WTC11 (cell line): Measurements from ENCODE around the gene AHSG.

Experiments used
- ATF2 ChIP-seq: sonication (generic); formaldehyde crosslinking; IDR thresholded peaks from 2 replicates; pipeline ENCODE4 v1.8.1; 2022; ENCODE audit warnings: low read depth, missing genetic modification reagents, borderline replicate concordance
- ATF6 ChIP-seq: sonication (generic); formaldehyde crosslinking; IDR thresholded peaks from 2 replicates; pipeline ENCODE4 v1.8.1; 2023; ENCODE audit warnings: mild to moderate bottlenecking, missing genetic modification reagents
- GRHL2 ChIP-seq: fragments of 250-450 bp; sonication (Bioruptor Pico); IDR thresholded peaks from 2 replicates; pipeline ENCODE4 v1.8.0; 2022; ENCODE audit warnings: mild to moderate bottlenecking, moderate library complexity; ENCODE audit not compliant: insufficient replicate concordance, severe bottlenecking
- HMGXB4 ChIP-seq: sonication (generic); formaldehyde crosslinking; IDR thresholded peaks from 2 replicates; pipeline ENCODE4 v1.8.1; 2023; ENCODE audit warnings: mild to moderate bottlenecking, moderate library complexity, missing genetic modification reagents
- IRF1 ChIP-seq: sonication (generic); formaldehyde crosslinking; IDR thresholded peaks from 2 replicates; pipeline ENCODE4 v1.8.0; 2023; ENCODE audit warnings: missing genetic modification reagents
- PRDM15 ChIP-seq: sonication (generic); formaldehyde crosslinking; IDR thresholded peaks from 2 replicates; pipeline ENCODE4 v1.8.0; 2022; ENCODE audit warnings: missing genetic modification reagents
- SMAD3 ChIP-seq: sonication (generic); formaldehyde crosslinking; IDR thresholded peaks from 2 replicates; pipeline ENCODE4 v1.8.0; 2022; ENCODE audit warnings: missing genetic modification reagents, mild to moderate bottlenecking, borderline replicate concordance
- STAT6 ChIP-seq: sonication (generic); formaldehyde crosslinking; conservative IDR thresholded peaks from 2 replicates; pipeline ENCODE4 v1.8.1; 2023; ENCODE audit warnings: mild to moderate bottlenecking, low read depth, missing genetic modification reagents, moderate library complexity
- TP53 ChIP-seq: sonication (generic); formaldehyde crosslinking; IDR thresholded peaks from 2 replicates; pipeline ENCODE4 v1.8.1; 2023; ENCODE audit warnings: mild to moderate bottlenecking, missing genetic modification reagents
- USF2 ChIP-seq: sonication (generic); formaldehyde crosslinking; IDR thresholded peaks from 2 replicates; pipeline ENCODE4 v1.8.1; 2023; ENCODE audit warnings: mild to moderate bottlenecking, missing genetic modification reagents, moderate library complexity
- TF ChIP-seq, protein P1 (sequence below): fragments of 200-600 bp; IDR thresholded peaks from 2 replicates; pipeline ENCODE4 v1.8.0; 2022; ENCODE audit warnings: antibody characterized with exemption

GRCh38 chr3:186587183-186587582, 25.7 kb upstream of the AHSG start:
- TF ChIP-seq, protein P1, sequence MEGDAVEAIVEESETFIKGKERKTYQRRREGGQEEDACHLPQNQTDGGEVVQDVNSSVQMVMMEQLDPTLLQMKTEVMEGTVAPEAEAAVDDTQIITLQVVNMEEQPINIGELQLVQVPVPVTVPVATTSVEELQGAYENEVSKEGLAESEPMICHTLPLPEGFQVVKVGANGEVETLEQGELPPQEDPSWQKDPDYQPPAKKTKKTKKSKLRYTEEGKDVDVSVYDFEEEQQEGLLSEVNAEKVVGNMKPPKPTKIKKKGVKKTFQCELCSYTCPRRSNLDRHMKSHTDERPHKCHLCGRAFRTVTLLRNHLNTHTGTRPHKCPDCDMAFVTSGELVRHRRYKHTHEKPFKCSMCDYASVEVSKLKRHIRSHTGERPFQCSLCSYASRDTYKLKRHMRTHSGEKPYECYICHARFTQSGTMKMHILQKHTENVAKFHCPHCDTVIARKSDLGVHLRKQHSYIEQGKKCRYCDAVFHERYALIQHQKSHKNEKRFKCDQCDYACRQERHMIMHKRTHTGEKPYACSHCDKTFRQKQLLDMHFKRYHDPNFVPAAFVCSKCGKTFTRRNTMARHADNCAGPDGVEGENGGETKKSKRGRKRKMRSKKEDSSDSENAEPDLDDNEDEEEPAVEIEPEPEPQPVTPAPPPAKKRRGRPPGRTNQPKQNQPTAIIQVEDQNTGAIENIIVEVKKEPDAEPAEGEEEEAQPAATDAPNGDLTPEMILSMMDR = no peak
- TF ChIP-seq STAT6 (CRISPR knock-in tag) (no peak), HMGXB4 (CRISPR knock-in tag) (no peak), PRDM15 (CRISPR knock-in tag) (no peak), ATF6 (CRISPR knock-in tag) (no peak), IRF1 (CRISPR knock-in tag) (no peak), TP53 (no peak), ATF2 (CRISPR knock-in tag) (no peak), USF2 (no peak), SMAD3 (CRISPR knock-in tag) (no peak), GRHL2 (CRISPR knock-in tag) (no peak)
